Activated T-cell treated with anti-CD3 and anti-CD28 coated beads for 4 hours (primary cell): Measurements from ENCODE around the gene VPS13A.
"Not testable (repeated sequence)": the region's sequence is repeated elsewhere in the genome, so short reads cannot be mapped to it uniquely, and the experiment has no call there.

Experiments
- DNase-seq: peaks from one replicate; pipeline ENCODE4 v3.0.0-alpha.2; 2020

VPS13A gene

GRCh38 chr9:77426712-77427111, 249.4 kb downstream of the VPS13A start:
- DNase-seq, result no peak

- DNase-seq, result no peak
Observed at GRCh38 chr9:77427256-77427927, 250.1 kb downstream of the VPS13A start.

GRCh38 chr9:77429928-77430327, 252.6 kb downstream of the VPS13A start:
- DNase-seq, result no peak

GRCh38 chr9:77432053-77432452, 254.7 kb downstream of the VPS13A start:
- DNase-seq, result no peak

- no peak for DNase-seq
Observed at GRCh38 chr9:77433675-77434445, 256.5 kb downstream of the VPS13A start.

GRCh38 chr9:77435277-77435676, 257.9 kb downstream of the VPS13A start:
- no peak for DNase-seq

GRCh38 chr9:77435688-77436087, 258.4 kb downstream of the VPS13A start:
- DNase-seq, result no peak

- no peak for DNase-seq
Observed at GRCh38 chr9:77438653-77439052, 261.3 kb downstream of the VPS13A start.

- no peak for DNase-seq
Observed at GRCh38 chr9:77440057-77440456, 262.7 kb downstream of the VPS13A start.

GRCh38 chr9:77441124-77441523, 263.8 kb downstream of the VPS13A start:
- not testable (repeated sequence) for DNase-seq

GRCh38 chr9:77442436-77442835, 265.1 kb downstream of the VPS13A start:
- DNase-seq, result no peak

GRCh38 chr9:77447646-77448045, 270.3 kb downstream of the VPS13A start:
- DNase-seq, result no peak

GRCh38 chr9:77449240-77450084, 272.1 kb downstream of the VPS13A start:
- no peak for DNase-seq

- no peak for DNase-seq
Observed at GRCh38 chr9:77450085-77450475, 272.7 kb downstream of the VPS13A start.

GRCh38 chr9:77451507-77451906, 274.2 kb downstream of the VPS13A start:
- DNase-seq, result no peak

GRCh38 chr9:77453825-77454647, 276.7 kb downstream of the VPS13A start:
- no peak for DNase-seq

- no peak for DNase-seq
Observed at GRCh38 chr9:77454663-77455062, 277.3 kb downstream of the VPS13A start.

GRCh38 chr9:77455312-77455927, 278.1 kb downstream of the VPS13A start:
- peak; percentile 13 for DNase-seq

GRCh38 chr9:77456829-77457437, 279.6 kb downstream of the VPS13A start:
- DNase-seq, result peak; percentile 76

GRCh38 chr9:77457916-77458592, 280.7 kb downstream of the VPS13A start:
- DNase-seq, result peak; percentile 56

GRCh38 chr9:77460938-77461337, 283.6 kb downstream of the VPS13A start:
- DNase-seq, result no peak
